IMR-90 (cell line): ENCODE measurements around the gene ZDHHC19. TPM values are rescaled to one million over a fixed set of nuclear protein-coding genes. Genes with fewer than 3 reads are reported as not detected.

ENCODE experiments used
- ATAC-seq: fragments of 200-7000 bp; cut with Tn5 transposase; 2 replicates; pipeline ENCODE4 v1.9.1; 2020; ENCODE audit warnings: low read depth, mild to moderate bottlenecking, moderate library complexity
- BruUV-seq: library from RNA; stranded (reverse); fragments of 400-500 nt; replicated peaks from 2 replicates; lab custom pipeline; 2021; lab: Mats Ljungman, UMichigan
- CTCF ChIA-PET: fragments of 300-600 bp; formaldehyde crosslinking; extraction: SDS; loops from one replicate; lab custom pipeline; 2021; ENCODE audit warnings: antibody characterized with exemption; lab: Yijun Ruan, JAX
- POLR2A ChIA-PET: fragments of 300-600 bp; sonication (Branson Sonifier 250); formaldehyde crosslinking; loops from one replicate; lab custom pipeline; 2022; ENCODE audit warnings: antibody characterized with exemption; ENCODE audit not compliant: unreplicated experiment; lab: Charles Lee
- DNase-seq: peaks from one replicate; pipeline ENCODE4 v3.0.0; 2013
- H2AFZ ChIP-seq: replicated peaks from 2 replicates; pipeline ENCODE3; 2013; ENCODE audit warnings: low read length, mild to moderate bottlenecking; ENCODE audit not compliant: poor library complexity
- H2AK5ac ChIP-seq: 2 replicates; pipeline ENCODE4 v1.6.1; 2013; ENCODE audit warnings: low read depth, low read length, inconsistent platforms
- H2AK9ac ChIP-seq: replicated peaks from 2 replicates; pipeline ENCODE3; 2013; ENCODE audit warnings: mild to moderate bottlenecking, low read depth, low read length, moderate library complexity; ENCODE audit not compliant: poor library complexity
- H2BK120ac ChIP-seq: 2 replicates; pipeline ENCODE4 v1.6.1; 2013; ENCODE audit warnings: low read depth, low read length, inconsistent platforms
- H2BK15ac ChIP-seq: 3 replicates; pipeline ENCODE4 v1.6.1; 2013; ENCODE audit warnings: low read depth, low read length, inconsistent platforms
- H2BK20ac ChIP-seq: 2 replicates; pipeline ENCODE4 v1.6.1; 2013; ENCODE audit warnings: low read depth, mild to moderate bottlenecking, inconsistent platforms, low read length, moderate library complexity
- H2BK5ac ChIP-seq: 2 replicates; pipeline ENCODE4 v1.6.1; 2013; ENCODE audit warnings: mild to moderate bottlenecking, low read depth, low read length, inconsistent platforms; ENCODE audit not compliant: poor library complexity, severe bottlenecking
- H3K14ac ChIP-seq: replicated peaks from 2 replicates; pipeline ENCODE4 v1.6.1; 2013; ENCODE audit warnings: low read depth, low read length, inconsistent platforms
- H3K18ac ChIP-seq: 2 replicates; pipeline ENCODE4 v1.6.1; 2013; ENCODE audit warnings: low read depth, low read length, control low read depth
- H3K23ac ChIP-seq: 2 replicates; pipeline ENCODE4 v1.6.1; 2013; ENCODE audit warnings: low read depth, low read length, inconsistent platforms
- H3K27ac ChIP-seq: 2 replicates; pipeline ENCODE4 v1.5.1; 2013; ENCODE audit warnings: mild to moderate bottlenecking, control low read depth, low read length; ENCODE audit not compliant: insufficient read depth
- H3K27me3 ChIP-seq: 2 replicates; pipeline ENCODE4 v1.6.1; 2013; ENCODE audit warnings: low read length; ENCODE audit not compliant: control insufficient read depth, insufficient read depth
- H3K36me3 ChIP-seq: 2 replicates; pipeline ENCODE4 v1.6.1; 2013; ENCODE audit warnings: low read length, mixed read lengths; ENCODE audit not compliant: control insufficient read depth, insufficient read depth
- H3K4ac ChIP-seq: 2 replicates; pipeline ENCODE4 v1.6.1; 2013; ENCODE audit warnings: low read depth, low read length, inconsistent platforms
- H3K4me1 ChIP-seq: 2 replicates; pipeline ENCODE4 v1.6.1; 2013; ENCODE audit warnings: low read length, mixed read lengths; ENCODE audit not compliant: control insufficient read depth, insufficient read depth
- H3K4me2 ChIP-seq: 2 replicates; pipeline ENCODE4 v1.6.1; 2013; ENCODE audit warnings: low read depth, mild to moderate bottlenecking, control low read depth, low read length, moderate library complexity
- H3K4me3 ChIP-seq: 2 replicates; pipeline ENCODE4 v1.5.1; 2013; ENCODE audit warnings: low read depth, mild to moderate bottlenecking, control low read depth, low read length, moderate library complexity; ENCODE audit not compliant: insufficient read depth
- H3K56ac ChIP-seq: 2 replicates; pipeline ENCODE4 v1.6.1; 2013; ENCODE audit warnings: low read length, inconsistent platforms; ENCODE audit not compliant: insufficient read depth; ENCODE audit errors: extremely low read depth
- H3K79me1 ChIP-seq, 2 experiments: 2 replicates each; pipeline ENCODE4 v1.6.1; 2013; ENCODE audit warnings: low read length in 2 of 2, inconsistent platforms in 1 of 2, low read depth in 1 of 2
- H3K9ac ChIP-seq: 2 replicates; pipeline ENCODE4 v1.6.1; 2013; ENCODE audit warnings: low read depth, low read length, control low read depth
- H3K9me1 ChIP-seq: 2 replicates; pipeline ENCODE4 v1.6.1; 2013; ENCODE audit warnings: low read length, inconsistent platforms; ENCODE audit not compliant: insufficient read depth
- H3K9me3 ChIP-seq: 2 replicates; pipeline ENCODE4 v1.6.1; 2013; ENCODE audit warnings: low read length; ENCODE audit not compliant: control insufficient read depth, insufficient read depth
- H4K20me1 ChIP-seq: 2 replicates; pipeline ENCODE4 v1.6.1; 2013; ENCODE audit warnings: low read length, inconsistent platforms; ENCODE audit not compliant: insufficient read depth
- H4K5ac ChIP-seq: 2 replicates; pipeline ENCODE4 v1.6.1; 2013; ENCODE audit warnings: mild to moderate bottlenecking, low read depth, low read length, control low read depth
- H4K8ac ChIP-seq, 2 experiments: 2 replicates each; pipeline ENCODE4 v1.6.1; 2013; ENCODE audit warnings: low read depth in 2 of 2, low read length in 2 of 2, control low read depth in 1 of 2, inconsistent platforms in 1 of 2
- H4K91ac ChIP-seq: 2 replicates; pipeline ENCODE4 v1.6.1; 2013; ENCODE audit warnings: low read depth, low read length, inconsistent platforms; ENCODE audit not compliant: insufficient read depth
- FOS ChIP-seq: fragments of 150-350 bp; IDR thresholded peaks from 2 replicates; pipeline ENCODE4 v1.6.1; 2016; ENCODE audit warnings: low read depth, low read length
- MAZ ChIP-seq: IDR thresholded peaks from 2 replicates; pipeline ENCODE4 v1.6.1; 2012; ENCODE audit warnings: low read depth, mild to moderate bottlenecking, low read length, improper control_type of control experiment, moderate library complexity, borderline replicate concordance
- MXI1 ChIP-seq: IDR thresholded peaks from 2 replicates; pipeline ENCODE4 v1.6.1; 2012; ENCODE audit warnings: low read depth, mild to moderate bottlenecking, low read length, moderate library complexity, borderline replicate concordance
- POLR2A ChIP-seq: IDR thresholded peaks from 2 replicates; pipeline ENCODE4 v1.6.1; 2012; ENCODE audit warnings: mild to moderate bottlenecking, low read depth, low read length
- SMC3 ChIP-seq: fragments of 150-350 bp; IDR thresholded peaks from 2 replicates; pipeline ENCODE4 v1.6.1; 2016; ENCODE audit warnings: low read depth, mild to moderate bottlenecking, antibody characterized with exemption, low read length, moderate library complexity
- WGBS, 2 experiments: methylation state at CpG; one replicate each; pipeline versions ENCODE4 v1.1.5 to v1.1.7; 2013; ENCODE audit warnings: missing lambda C conversion rate in 2 of 2; ENCODE audit not compliant: insufficient read length in 1 of 2; ENCODE audit errors: extremely low coverage in 2 of 2; 5-methylcytosine and 5-hydroxymethylcytosine counted together
- dilution Hi-C: fragments of 300-500 bp; cut with HindIII; formaldehyde crosslinking; loops from one replicate; pipeline ENCODE4 v1.14.3; 2018; ENCODE audit warnings: low sequenced_read_pairs; ENCODE audit not compliant: unreplicated experiment
- in situ Hi-C: fragments of 300-500 bp; cut with MboI; formaldehyde crosslinking; loops from 3 replicates; pipeline ENCODE4 v1.14.3; 2019; ENCODE audit warnings: low sequenced_read_pairs, inconsistent platforms, mixed read lengths
- intact Hi-C: fragments of 100-400 bp; cut with micrococcal nuclease; formaldehyde crosslinking; loops from 2 replicates; pipeline ENCODE4 v1.10.0; 2022
- polyA plus RNA-seq, 3 experiments: library from polyadenylated mRNA; depleted of rRNA; stranded (reverse); fragments of >200 nt; gene quantifications; 2 replicates each; pipeline ENCODE4 v1.2.3, GENCODE V29; 2012; ENCODE audit warnings: low replicate concordance in 1 of 3
- total RNA-seq: library from RNA; depleted of rRNA; stranded (reverse); fragments of >200 nt; gene quantifications from 2 replicates; pipeline ENCODE4 v1.2.3, GENCODE V29; 2012
- TF ChIP-seq, protein P1 (sequence below): fragments of 150-350 bp; IDR thresholded peaks from 2 replicates; pipeline ENCODE4 v1.6.1; 2016; ENCODE audit warnings: low read depth, mild to moderate bottlenecking, low read length, moderate library complexity, borderline replicate concordance
- TF ChIP-seq, protein P2 (sequence below): fragments of 150-350 bp; IDR thresholded peaks from 2 replicates; pipeline ENCODE4 v1.6.1; 2017; ENCODE audit warnings: mild to moderate bottlenecking, antibody characterized with exemption, low read length, low read depth

Gene ZDHHC19
- total and polyA plus RNA-seq, 2 of the 4 experiments (the other 2 are of a cell fraction), result 0.09 TPM; not detected in 1

DNA sequence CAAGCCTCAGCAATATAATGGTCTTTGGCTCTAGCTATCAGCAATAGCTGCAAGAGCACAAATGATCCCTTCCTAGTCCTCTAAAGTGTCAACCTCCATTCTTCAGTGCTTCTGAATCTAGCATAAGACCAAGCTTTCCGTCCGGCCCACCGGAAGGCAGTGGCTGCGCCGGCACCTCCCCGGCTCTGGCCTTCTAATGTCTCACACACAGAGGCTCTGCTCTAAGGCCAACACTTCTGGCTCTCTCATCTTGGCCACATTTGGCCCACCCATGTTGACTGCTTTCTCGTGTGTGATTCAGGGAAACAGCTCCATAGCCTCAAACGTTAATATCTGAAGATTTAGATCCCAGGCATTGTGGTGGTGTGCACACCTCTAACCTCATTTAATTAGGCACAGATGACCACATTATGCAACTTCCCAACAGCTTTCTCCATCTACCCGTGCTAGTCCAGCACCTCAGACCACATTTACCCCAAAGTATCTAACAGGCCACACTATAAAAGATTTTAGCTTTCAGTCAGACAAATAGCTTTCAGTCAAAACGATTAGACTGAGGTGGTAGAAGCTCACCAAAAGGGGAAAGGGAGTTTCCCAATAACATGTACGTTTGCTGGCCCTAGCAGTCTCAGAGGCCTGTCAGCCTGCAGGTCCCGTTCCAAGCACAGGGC lies 24.4 kb upstream of the ZDHHC19 start:
- Histone ChIP-seq H3K23ac (no peak overlapping the region), H2AK5ac (no peak overlapping the region), H4K5ac (no peak overlapping the region), H3K14ac (no peak overlapping the region), H2AK9ac (no peak overlapping the region), H4K20me1 (no peaks in the 10 kb centered on the region), H3K9me1 (0 out of 2 replicates have a peak, but pooled peaks cover 5% of the 10 kb centered on the region), H2BK20ac (no peak overlapping the region), H2BK5ac (no peak overlapping the region), H3K9me3 (no peaks in the 10 kb centered on the region), H4K8ac (no peak overlapping the region), H3K27ac (no peak overlapping the region), H3K56ac (no peak overlapping the region), H2BK120ac (no peak overlapping the region), H3K9ac (no peak overlapping the region), H4K91ac (no peak overlapping the region), H2BK15ac (no peak overlapping the region), H3K27me3 (no peaks in the 10 kb centered on the region), H3K4ac (no peak overlapping the region), H3K4me3 (no peak overlapping the region), H3K4me1 (peaks cover 4% of the 10 kb centered on the region; the same call in 1 of the 2 replicates), H3K18ac (no peak overlapping the region), H3K36me3 (peaks cover 31% of the 10 kb centered on the region), H3K4me2 (no peak overlapping the region), H3K79me1 (peaks cover 5 to 11% of the 10 kb centered on the region in 2 experiments; a peak in 2 of 4 replicates), H2AFZ (no peak overlapping the region)
- in situ Hi-C loops (no loop called here), dilution Hi-C loops (no loop called here), intact Hi-C loops (no loop called here)
- 70% methylated on average over 2 of the region's 12 CpGs; no CpG with 5 or more reads in 1 of the 2 experiments for WGBS, 2 experiments
- no TSS peak for BruUV-seq
- ChIA-PET POLR2A (no interaction called here), CTCF (no interaction called here)
- TF ChIP-seq SMC3, result no peak
- no peak for TF ChIP-seq FOS
- TF ChIP-seq MXI1, result no peak
- no peak for TF ChIP-seq MAZ
- TF ChIP-seq, protein P1, sequence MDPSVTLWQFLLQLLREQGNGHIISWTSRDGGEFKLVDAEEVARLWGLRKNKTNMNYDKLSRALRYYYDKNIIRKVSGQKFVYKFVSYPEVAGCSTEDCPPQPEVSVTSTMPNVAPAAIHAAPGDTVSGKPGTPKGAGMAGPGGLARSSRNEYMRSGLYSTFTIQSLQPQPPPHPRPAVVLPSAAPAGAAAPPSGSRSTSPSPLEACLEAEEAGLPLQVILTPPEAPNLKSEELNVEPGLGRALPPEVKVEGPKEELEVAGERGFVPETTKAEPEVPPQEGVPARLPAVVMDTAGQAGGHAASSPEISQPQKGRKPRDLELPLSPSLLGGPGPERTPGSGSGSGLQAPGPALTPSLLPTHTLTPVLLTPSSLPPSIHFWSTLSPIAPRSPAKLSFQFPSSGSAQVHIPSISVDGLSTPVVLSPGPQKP, result no peak
- TF ChIP-seq POLR2A, result no peak
- TF ChIP-seq, protein P2, sequence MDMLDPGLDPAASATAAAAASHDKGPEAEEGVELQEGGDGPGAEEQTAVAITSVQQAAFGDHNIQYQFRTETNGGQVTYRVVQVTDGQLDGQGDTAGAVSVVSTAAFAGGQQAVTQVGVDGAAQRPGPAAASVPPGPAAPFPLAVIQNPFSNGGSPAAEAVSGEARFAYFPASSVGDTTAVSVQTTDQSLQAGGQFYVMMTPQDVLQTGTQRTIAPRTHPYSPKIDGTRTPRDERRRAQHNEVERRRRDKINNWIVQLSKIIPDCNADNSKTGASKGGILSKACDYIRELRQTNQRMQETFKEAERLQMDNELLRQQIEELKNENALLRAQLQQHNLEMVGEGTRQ, result no peak
- DNase-seq (no peak), ATAC-seq (no peak)
